GM18868 (cell line): ENCODE data around the gene CLIP2.
"Not testable (repeated sequence)": the region's sequence is repeated elsewhere in the genome, so short reads cannot be mapped to it uniquely, and the experiment has no call there.

Experiments
- ATAC-seq: cut with Tn5 transposase; IDR thresholded peaks from one replicate; pipeline ENCODE4 v1.9.1; 2021; ENCODE audit warnings: mild to moderate bottlenecking, moderate library complexity; ENCODE audit not compliant: unreplicated experiment

Gene CLIP2

GRCh38 chr7:74294191-74294998 lies 5.2 kb downstream of the CLIP2 start:
- ATAC-seq, result no peak

GRCh38 chr7:74297516-74298233 lies 8.5 kb downstream of the CLIP2 start:
- no peak for ATAC-seq

- no peak for ATAC-seq
These were observed 10.2 kb downstream of the CLIP2 start for GRCh38 chr7:74299401-74299800.

GRCh38 chr7:74300926-74301325 lies 11.7 kb downstream of the CLIP2 start:
- ATAC-seq, result no peak

- ATAC-seq, result no peak
These were observed 13.6 kb downstream of the CLIP2 start for GRCh38 chr7:74302745-74303221.

- ATAC-seq, result no peak
These were observed 15.3 kb downstream of the CLIP2 start for GRCh38 chr7:74304550-74304949.

GRCh38 chr7:74306004-74306729 lies 17.0 kb downstream of the CLIP2 start:
- ATAC-seq, result no peak

GRCh38 chr7:74306730-74307469 lies 17.7 kb downstream of the CLIP2 start:
- no peak for ATAC-seq

- no peak for ATAC-seq
These were observed 18.7 kb downstream of the CLIP2 start for GRCh38 chr7:74307738-74308505.

GRCh38 chr7:74309181-74309580 lies 20.0 kb downstream of the CLIP2 start:
- no peak for ATAC-seq

- no peak for ATAC-seq
These were observed 22.1 kb downstream of the CLIP2 start for GRCh38 chr7:74311305-74311744.

- ATAC-seq, result no peak
These were observed 23.3 kb downstream of the CLIP2 start for GRCh38 chr7:74312418-74313028.

- ATAC-seq, result not testable (repeated sequence)
These were observed 26.7 kb downstream of the CLIP2 start for GRCh38 chr7:74315891-74316290.

- no peak for ATAC-seq
These were observed 28.1 kb downstream of the CLIP2 start for GRCh38 chr7:74317146-74317782.

GRCh38 chr7:74318043-74318442 lies 28.8 kb downstream of the CLIP2 start:
- ATAC-seq, result no peak

- no peak for ATAC-seq
These were observed 31.5 kb downstream of the CLIP2 start for GRCh38 chr7:74320645-74321221.

- not testable (repeated sequence) for ATAC-seq
These were observed 33.7 kb downstream of the CLIP2 start for GRCh38 chr7:74322892-74323291.

GRCh38 chr7:74324531-74325209 lies 35.5 kb downstream of the CLIP2 start:
- no peak for ATAC-seq
